MCF 10A (cell line): Measurements from ENCODE around the gene LDB2. TPM values are rescaled to one million over a fixed set of nuclear protein-coding genes. Genes with fewer than 3 reads are reported as not detected.

Source experiments
- BruUV-seq: library from RNA; stranded (reverse); fragments of 400-500 nt; replicated peaks from 2 replicates; lab custom pipeline; 2021; lab: Mats Ljungman, UMichigan
- CTCF ChIA-PET: fragments of 300-600 bp; sonication (Branson Sonifier 250); formaldehyde crosslinking; extraction: SDS; loops from one replicate; lab custom pipeline; 2021; ENCODE audit warnings: antibody characterized with exemption, inconsistent platforms; lab: Yijun Ruan, JAX
- POLR2A ChIA-PET: fragments of 300-600, 350-650 bp; sonication (Branson Sonifier 250); formaldehyde crosslinking; extraction: SDS; loops from one replicate; lab custom pipeline; 2020; ENCODE audit warnings: antibody characterized with exemption, inconsistent platforms; lab: Yijun Ruan, JAX
- DNase-seq: peaks from one replicate; pipeline ENCODE4 v3.0.0-alpha.2; 2018; ENCODE audit not compliant: unreplicated experiment
- H3K27ac Mint-ChIP-seq: one replicate; pipeline ENCODE4 v1.8.0; 2022; ENCODE audit warnings: mild to moderate bottlenecking, low read depth, mixed read lengths; ENCODE audit not compliant: unreplicated experiment
- H3K27me3 Mint-ChIP-seq: one replicate; pipeline ENCODE4 v1.8.0; 2022; ENCODE audit warnings: mixed read lengths; ENCODE audit not compliant: insufficient read depth, unreplicated experiment
- H3K36me3 Mint-ChIP-seq: one replicate; pipeline ENCODE4 v1.8.0; 2022; ENCODE audit warnings: mild to moderate bottlenecking, moderate library complexity, mixed read lengths; ENCODE audit not compliant: insufficient read depth, unreplicated experiment
- H3K4me1 Mint-ChIP-seq: one replicate; pipeline ENCODE4 v1.8.0; 2022; ENCODE audit warnings: mixed read lengths; ENCODE audit not compliant: insufficient read depth, unreplicated experiment
- H3K4me3 Mint-ChIP-seq: one replicate; pipeline ENCODE4 v1.8.0; 2022; ENCODE audit warnings: mild to moderate bottlenecking, moderate library complexity, mixed read lengths; ENCODE audit not compliant: unreplicated experiment
- H3K9me3 Mint-ChIP-seq: one replicate; pipeline ENCODE4 v1.8.0; 2022; ENCODE audit warnings: mixed read lengths; ENCODE audit not compliant: unreplicated experiment
- intact Hi-C: fragments of 100-400 bp; cut with micrococcal nuclease; formaldehyde crosslinking; loops from 2 replicates; pipeline ENCODE4 v1.14.1; 2022
- total RNA-seq: library from RNA; stranded (reverse); gene quantifications from 2 replicates; pipeline ENCODE4 v1.2.3, GENCODE V29; 2022
- TF ChIP-seq, protein P1 (sequence below): fragments of 200-600 bp; IDR thresholded peaks from one replicate; pipeline ENCODE4 v1.8.0; 2022; ENCODE audit warnings: antibody characterized with exemption, mild to moderate bottlenecking; ENCODE audit not compliant: unreplicated experiment

Gene LDB2
- total RNA-seq, 1 experiment from 2014 or later = not detected

DNA sequence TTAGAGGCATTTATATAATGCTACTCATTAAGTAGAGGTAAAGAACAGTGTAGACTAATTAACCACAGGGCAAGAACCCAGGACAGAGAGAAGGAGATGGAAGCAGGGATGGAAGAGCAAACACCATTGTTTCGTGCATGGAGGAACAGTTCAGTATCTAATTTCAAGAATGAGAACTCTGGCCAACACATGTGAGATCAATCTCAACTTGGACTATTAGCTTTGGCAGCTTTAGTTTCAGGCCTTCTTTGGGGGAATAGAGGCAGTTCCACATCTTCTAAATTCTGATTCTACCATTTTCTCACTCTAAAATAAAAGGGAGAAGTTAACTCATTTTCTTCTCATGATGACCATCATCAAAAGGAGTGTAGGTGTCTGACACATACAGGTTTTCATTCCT lies 207.0 kb downstream of the LDB2 start:
- Mint-ChIP-seq H3K4me1 (peaks cover under 1% of the 10 kb centered on the region), H3K9me3 (no peaks in the 10 kb centered on the region), H3K27me3 (no peaks in the 10 kb centered on the region), H3K36me3 (no peaks in the 10 kb centered on the region), H3K4me3 (no peak overlapping the region), H3K27ac (no peak overlapping the region)
- TF ChIP-seq, protein P1, sequence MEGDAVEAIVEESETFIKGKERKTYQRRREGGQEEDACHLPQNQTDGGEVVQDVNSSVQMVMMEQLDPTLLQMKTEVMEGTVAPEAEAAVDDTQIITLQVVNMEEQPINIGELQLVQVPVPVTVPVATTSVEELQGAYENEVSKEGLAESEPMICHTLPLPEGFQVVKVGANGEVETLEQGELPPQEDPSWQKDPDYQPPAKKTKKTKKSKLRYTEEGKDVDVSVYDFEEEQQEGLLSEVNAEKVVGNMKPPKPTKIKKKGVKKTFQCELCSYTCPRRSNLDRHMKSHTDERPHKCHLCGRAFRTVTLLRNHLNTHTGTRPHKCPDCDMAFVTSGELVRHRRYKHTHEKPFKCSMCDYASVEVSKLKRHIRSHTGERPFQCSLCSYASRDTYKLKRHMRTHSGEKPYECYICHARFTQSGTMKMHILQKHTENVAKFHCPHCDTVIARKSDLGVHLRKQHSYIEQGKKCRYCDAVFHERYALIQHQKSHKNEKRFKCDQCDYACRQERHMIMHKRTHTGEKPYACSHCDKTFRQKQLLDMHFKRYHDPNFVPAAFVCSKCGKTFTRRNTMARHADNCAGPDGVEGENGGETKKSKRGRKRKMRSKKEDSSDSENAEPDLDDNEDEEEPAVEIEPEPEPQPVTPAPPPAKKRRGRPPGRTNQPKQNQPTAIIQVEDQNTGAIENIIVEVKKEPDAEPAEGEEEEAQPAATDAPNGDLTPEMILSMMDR = no peak
- POLR2A ChIA-PET = interaction anchor here (0.7 kb wide), 1 partner anchor 22 kb away, joined by 3 read pairs; no protein-coding TSS in a partner anchor
- BruUV-seq = no TSS peak
- DNase-seq = no peak
- intact Hi-C loops = no loop called here
- CTCF ChIA-PET = interaction anchor here (0.7 kb wide), 1 partner anchor 50 kb away, joined by 3 read pairs; no protein-coding TSS in a partner anchor

- Mint-ChIP-seq H3K4me3 (no peak overlapping the region), H3K36me3 (no peaks in the 10 kb centered on the region), H3K27ac (no peak overlapping the region), H3K4me1 (peaks cover 8% of the 10 kb centered on the region), H3K27me3 (no peaks in the 10 kb centered on the region), H3K9me3 (no peaks in the 10 kb centered on the region)
- CTCF ChIA-PET = no interaction called here
- POLR2A ChIA-PET = no interaction called here
- intact Hi-C loops = no loop called here
- TF ChIP-seq, protein P1 = no peak
- BruUV-seq = no TSS peak
- no peak for DNase-seq
Measured at GRCh38 chr4:16687845-16688244, 210.6 kb downstream of the LDB2 start.

GRCh38 chr4:16687011-16687410 lies 211.4 kb downstream of the LDB2 start:
- CTCF ChIA-PET = no interaction called here
- DNase-seq = no peak
- TF ChIP-seq, protein P1 = no peak
- POLR2A ChIA-PET = no interaction called here
- Mint-ChIP-seq H3K4me1 (peaks cover 8% of the 10 kb centered on the region), H3K27ac (no peak overlapping the region), H3K27me3 (no peaks in the 10 kb centered on the region), H3K4me3 (no peak overlapping the region), H3K9me3 (no peaks in the 10 kb centered on the region), H3K36me3 (no peaks in the 10 kb centered on the region)
- intact Hi-C loops = no loop called here
- no TSS peak for BruUV-seq

GRCh38 chr4:16686195-16686594 lies 212.2 kb downstream of the LDB2 start:
- no peak overlapping the region for H3K4me3 Mint-ChIP-seq
- DNase-seq = peak; percentile 35
- BruUV-seq = no TSS peak
- CTCF ChIA-PET = interaction anchor here (0.6 kb wide), 1 partner anchor 1086 kb away, joined by 3 read pairs; no protein-coding TSS in a partner anchor
- peaks cover 8% of the 10 kb centered on the region for H3K4me1 Mint-ChIP-seq
- intact Hi-C loops = no loop called here
- H3K9me3 Mint-ChIP-seq = no peaks in the 10 kb centered on the region
- POLR2A ChIA-PET = no interaction called here
- H3K36me3 Mint-ChIP-seq = no peaks in the 10 kb centered on the region
- TF ChIP-seq, protein P1 = no peak
- no peaks in the 10 kb centered on the region for H3K27me3 Mint-ChIP-seq
- no peak overlapping the region for H3K27ac Mint-ChIP-seq
